K562 (cell line): ENCODE data around the gene RTN4. TPM values are rescaled to one million over a fixed set of nuclear protein-coding genes. Genes with fewer than 3 reads are reported as not detected.

Source experiments
- ATAC-seq: fragments of 200-7000 bp; cut with Tn5 transposase; 3 replicates; pipeline ENCODE4 v1.9.1; 2020; ENCODE audit warnings: moderate library complexity
- BruUV-seq: library from RNA; stranded (reverse); fragments of 400-500 nt; replicated peaks from 2 replicates; lab custom pipeline; 2021; lab: Mats Ljungman, UMichigan
- CTCF ChIA-PET: fragments of 300-600 bp; formaldehyde crosslinking; extraction: SDS; loops from one replicate; lab custom pipeline; 2021; ENCODE audit warnings: low intra/inter-chr PET ratio; lab: Yijun Ruan, JAX
- POLR2A ChIA-PET: fragments of 300-600, 350-650 bp; sonication (Branson Sonifier 250); formaldehyde crosslinking; extraction: SDS; loops from one replicate; lab custom pipeline; 2021; ENCODE audit warnings: antibody characterized with exemption, inconsistent platforms; lab: Yijun Ruan, JAX
- DNase-seq, 4 experiments: peaks; one replicate each; pipeline versions ENCODE4 v3.0.0 to v3.0.0-alpha.2; 2011 to 2018; ENCODE audit warnings: low spot score in 3 of 4, mixed read lengths in 3 of 4; ENCODE audit errors: extremely low read depth in 1 of 4
- FAIRE-seq: peaks from 2 replicates; lab custom pipeline; 2011; peaks lifted over from hg19 to GRCh38; lab: Jason Lieb, UNC
- H2AFZ ChIP-seq: 2 replicates; pipeline ENCODE4 v1.6.0; 2011; ENCODE audit warnings: low read depth, low read length, control low read depth, inconsistent platforms
- H3K27ac ChIP-seq: fragments of 200-600 bp; 3 replicates; pipeline ENCODE4 v1.8.0; 2011; ENCODE audit warnings: low read depth, mild to moderate bottlenecking, control low read depth, inconsistent platforms, low read length, moderate library complexity, mixed read lengths; ENCODE audit errors: extremely low read depth
- H3K27me3 ChIP-seq, 2 experiments: fragments of 300-600 bp in 1 of 2; 2 replicates in 1 of 2; 3 replicates in 1 of 2; pipeline versions ENCODE4 v1.6.0 to v1.8.0; 2011; ENCODE audit warnings: inconsistent platforms in 2 of 2, low read length in 2 of 2, mild to moderate bottlenecking in 1 of 2, mixed read lengths in 1 of 2, moderate library complexity in 1 of 2; ENCODE audit not compliant: control insufficient read depth in 2 of 2, insufficient read depth in 2 of 2
- H3K36me3 ChIP-seq: fragments of 300-600 bp; 3 replicates; pipeline ENCODE4 v1.8.0; 2011; ENCODE audit warnings: mild to moderate bottlenecking, low read length, inconsistent platforms; ENCODE audit not compliant: control insufficient read depth, insufficient read depth
- H3K4me1 ChIP-seq, 2 experiments: fragments of 200-600 bp in 1 of 2; replicated peaks in 1 of 2; 2 replicates in 1 of 2; 3 replicates in 1 of 2; pipeline versions ENCODE4 v1.5.1 to v1.8.0; 2011; ENCODE audit warnings: inconsistent platforms in 2 of 2, low read length in 2 of 2, mild to moderate bottlenecking in 1 of 2, mixed read lengths in 1 of 2, moderate library complexity in 1 of 2; ENCODE audit not compliant: control insufficient read depth in 2 of 2, insufficient read depth in 2 of 2
- H3K4me2 ChIP-seq: 2 replicates; pipeline ENCODE4 v1.6.1; 2011; ENCODE audit warnings: low read length, control low read depth, inconsistent platforms, mixed read lengths; ENCODE audit not compliant: insufficient read depth
- H3K4me3 ChIP-seq: fragments of 200-600 bp; sonication (generic), shearing (Covaris generic); 2 replicates; pipeline ENCODE4 v1.5.1; 2016; ENCODE audit warnings: control low read depth, inconsistent platforms
- H3K79me2 ChIP-seq: fragments of 200-600 bp; 3 replicates; pipeline ENCODE4 v1.8.0; 2011; ENCODE audit warnings: low read length, inconsistent platforms; ENCODE audit not compliant: control insufficient read depth, insufficient read depth
- H3K9ac ChIP-seq, 2 experiments: 2 replicates each; pipeline versions ENCODE4 v1.6.0 to v1.6.1; 2011; ENCODE audit warnings: low read depth in 2 of 2, low read length in 2 of 2, control low read depth in 1 of 2, inconsistent platforms in 1 of 2, mild to moderate bottlenecking in 1 of 2, mixed read lengths in 1 of 2; ENCODE audit not compliant: insufficient read depth in 1 of 2
- H3K9me1 ChIP-seq: one replicate; pipeline ENCODE4 v1.6.0; 2011; ENCODE audit warnings: inconsistent platforms, mild to moderate bottlenecking, low read length, moderate library complexity; ENCODE audit not compliant: control insufficient read depth, insufficient read depth
- H3K9me3 ChIP-seq: replicated peaks from 2 replicates; pipeline ENCODE4 v1.5.1; 2011; ENCODE audit warnings: low read depth, low read length, inconsistent platforms; ENCODE audit not compliant: control insufficient read depth, insufficient read depth
- H4K20me1 ChIP-seq: replicated peaks from 2 replicates; pipeline ENCODE4 v1.6.1; 2011; ENCODE audit warnings: low read length, inconsistent platforms, mixed read lengths; ENCODE audit not compliant: control insufficient read depth, insufficient read depth
- ATF7 ChIP-seq: fragments of 450-650 bp; IDR thresholded peaks from 2 replicates; pipeline ENCODE4 v1.7.1; 2014; ENCODE audit warnings: mild to moderate bottlenecking, moderate library complexity
- HDAC2 ChIP-seq: fragments of 450-650 bp; IDR thresholded peaks from 2 replicates; pipeline ENCODE4 v1.6.1; 2016; ENCODE audit warnings: mild to moderate bottlenecking
- KDM2B ChIP-seq: fragments of 250-450 bp; sonication (Bioruptor Pico); IDR thresholded peaks from 2 replicates; pipeline ENCODE4 v1.8.0; 2021; ENCODE audit warnings: mild to moderate bottlenecking, moderate library complexity
- MCM2 ChIP-seq: fragments of 450-650 bp; IDR thresholded peaks from 2 replicates; pipeline ENCODE4 v1.6.1; 2017; ENCODE audit warnings: low read depth, mild to moderate bottlenecking
- MCM3 ChIP-seq: fragments of 450-650 bp; IDR thresholded peaks from 2 replicates; pipeline ENCODE4 v1.6.1; 2016
- SMARCE1 ChIP-seq: fragments of 450-650 bp; IDR thresholded peaks from 2 replicates; pipeline ENCODE4 v1.7.1; 2016; ENCODE audit warnings: mild to moderate bottlenecking
- SRSF9 ChIP-seq: fragments of 200-400 bp; formaldehyde crosslinking; IDR thresholded peaks from 2 replicates; pipeline ENCODE4 v1.6.1; 2017; ENCODE audit warnings: low read depth, low read length, borderline replicate concordance
- ZKSCAN8 ChIP-seq: fragments of 200-800 bp; sonication (Bioruptor generic); IDR thresholded peaks from 2 replicates; pipeline ENCODE4 v1.6.1; 2016; ENCODE audit warnings: missing genetic modification characterization, missing compliant biosample characterization
- ZNF174 ChIP-seq: fragments of 250-450 bp; sonication (Bioruptor Pico); IDR thresholded peaks from 2 replicates; pipeline ENCODE4 v1.4.0; 2020; ENCODE audit warnings: mild to moderate bottlenecking
- ZNF184 ChIP-seq: sonication (generic); formaldehyde crosslinking; IDR thresholded peaks from 2 replicates; pipeline ENCODE4 v1.5.0; 2020; ENCODE audit warnings: missing genetic modification reagents
- ZNF644 ChIP-seq: fragments of 200-800 bp; sonication (Bioruptor generic); IDR thresholded peaks from 2 replicates; pipeline ENCODE4 v1.6.1; 2016; ENCODE audit warnings: low read depth, missing genetic modification characterization, missing compliant biosample characterization
- ZNF76 ChIP-seq: fragments of 250-450 bp; sonication (Bioruptor Pico); IDR thresholded peaks from 2 replicates; pipeline ENCODE4 v1.4.0; 2020; ENCODE audit warnings: mild to moderate bottlenecking, moderate library complexity, borderline replicate concordance
- WGBS: fragments of 100-300 bp; shearing (Covaris generic); methylation state at CpG from one replicate; pipeline ENCODE4 v1.1.6; 2016; ENCODE audit warnings: low coverage, mixed read lengths; ENCODE audit not compliant: insufficient coverage; ENCODE audit errors: missing lambda C conversion rate; 5-methylcytosine and 5-hydroxymethylcytosine counted together
- in situ Hi-C: fragments of 300-500 bp; cut with MboI; formaldehyde crosslinking; loops from 4 replicates; pipeline ENCODE4 v1.15.0; 2018; ENCODE audit warnings: inconsistent platforms, mixed read lengths
- intact Hi-C: fragments of 100-400 bp; cut with micrococcal nuclease; formaldehyde crosslinking; loops from 2 replicates; pipeline ENCODE4 v1.14.2; 2022
- polyA plus RNA-seq, 8 experiments: library from polyadenylated mRNA; depleted of rRNA in 4 of 8; stranded (reverse) in 5 of 8; unstranded in 3 of 8; fragments of >200 nt; fragmentation: Nextera tagmentation in 2 of 8; fragmentation: Illumina TruSeq in 1 of 8; extraction: Ambion mirVana in 2 of 8; extraction: Trizol in 1 of 8; gene quantifications; 2 replicates each; pipeline versions ENCODE4 v1.2.1 to v1.2.3, GENCODE V29; 2011 to 2014; ENCODE audit warnings: inconsistent platforms in 1 of 8, missing spikeins in 1 of 8
- total RNA-seq, 7 experiments: library from RNA; depleted of rRNA in 6 of 7; stranded (reverse); fragments of >200 nt in 6 of 7; fragmentation: Illumina TruSeq in 2 of 7; extraction: Trizol in 2 of 7; gene quantifications; 2 replicates each; pipeline versions ENCODE4 v1.2.1 to v1.2.3, GENCODE V29; 2011 to 2021; ENCODE audit warnings: low replicate concordance in 1 of 7
- TF ChIP-seq, protein P1 (sequence below): sonication (generic); formaldehyde crosslinking; IDR thresholded peaks from 2 replicates; pipeline ENCODE4 v1.8.0; 2022; ENCODE audit warnings: mild to moderate bottlenecking, missing genetic modification reagents, borderline replicate concordance

The RTN4 gene
- total and polyA plus RNA-seq, 9 of the 15 experiments (the other 6 are each of a cell fraction or from before 2014, with no cell fraction given): 73.0 to 248 (median 116) TPM

DNA sequence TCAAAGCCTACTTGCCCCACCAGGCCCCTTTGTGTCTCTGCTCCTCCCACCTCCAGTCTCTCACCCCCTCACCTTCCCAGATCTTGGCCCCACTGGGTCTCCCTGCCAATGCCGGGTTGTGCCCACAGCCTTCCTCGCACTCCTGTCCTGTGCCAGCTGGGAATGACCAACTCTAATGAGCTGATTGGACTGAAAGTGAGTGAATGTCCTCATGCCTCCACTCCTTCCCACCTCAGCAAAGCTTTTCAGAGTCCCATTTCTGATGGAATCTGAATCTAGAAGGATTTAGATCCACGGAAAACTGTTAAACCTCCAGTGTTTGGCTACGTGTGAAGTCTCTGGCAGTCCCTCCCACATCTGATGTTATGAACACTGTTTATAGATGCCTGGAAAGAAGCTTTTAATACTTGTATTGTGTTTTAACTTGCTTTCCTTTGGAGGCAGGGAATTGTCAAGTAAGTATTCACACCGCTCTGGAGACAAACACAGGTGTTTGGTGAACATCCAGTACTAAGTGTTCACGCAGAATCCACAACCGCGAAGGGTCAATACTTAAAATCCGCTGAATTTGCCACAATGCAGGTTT, 103.9 kb downstream of the RTN4 start:
- ATAC-seq: no peak
- Histone ChIP-seq H4K20me1 (no peaks in the 10 kb centered on the region), H2AFZ (peak overlapping the region; percentile 39; the same call in 1 of the 2 replicates), H3K9me1 (no peaks in the 10 kb centered on the region), H3K79me2 (no peaks in the 10 kb centered on the region), H3K4me3 (no peak overlapping the region), H3K9ac (no peak overlapping the region), H3K27me3 (peaks cover 0 to 14% of the 10 kb centered on the region in 2 experiments; a peak in 3 of 5 replicates), H3K9me3 (no peaks in the 10 kb centered on the region), H3K4me1 (peaks cover 4 to 5% of the 10 kb centered on the region in 2 experiments; a peak in 3 of 5 replicates), H3K27ac (no peak overlapping the region), H3K4me2 (no peak overlapping the region)
- in situ Hi-C loops (no loop called here), intact Hi-C loops (no loop called here)
- no TSS peak for BruUV-seq
- no peak for DNase-seq
- 53% methylated on average over 9 of the region's 9 CpGs for WGBS
- FAIRE-seq: no peak
- CTCF ChIA-PET: no interaction called here
- POLR2A ChIA-PET: interaction anchor here (1.1 kb wide), 1 partner anchor 10 kb away, joined by 5 read pairs; no protein-coding TSS in a partner anchor
- TF ChIP-seq ZNF76 (CRISPR knock-in tag) (no peak), MCM2 (no peak), ZNF184 (no peak), HDAC2 (no peak), ZKSCAN8 (CRISPR knock-in tag) (no peak), SRSF9 (no peak), ATF7 (no peak), ZNF174 (no peak), SMARCE1 (no peak), ZNF644 (tag) (no peak), KDM2B (CRISPR knock-in tag) (no peak), MCM3 (no peak)
- TF ChIP-seq, protein P1, sequence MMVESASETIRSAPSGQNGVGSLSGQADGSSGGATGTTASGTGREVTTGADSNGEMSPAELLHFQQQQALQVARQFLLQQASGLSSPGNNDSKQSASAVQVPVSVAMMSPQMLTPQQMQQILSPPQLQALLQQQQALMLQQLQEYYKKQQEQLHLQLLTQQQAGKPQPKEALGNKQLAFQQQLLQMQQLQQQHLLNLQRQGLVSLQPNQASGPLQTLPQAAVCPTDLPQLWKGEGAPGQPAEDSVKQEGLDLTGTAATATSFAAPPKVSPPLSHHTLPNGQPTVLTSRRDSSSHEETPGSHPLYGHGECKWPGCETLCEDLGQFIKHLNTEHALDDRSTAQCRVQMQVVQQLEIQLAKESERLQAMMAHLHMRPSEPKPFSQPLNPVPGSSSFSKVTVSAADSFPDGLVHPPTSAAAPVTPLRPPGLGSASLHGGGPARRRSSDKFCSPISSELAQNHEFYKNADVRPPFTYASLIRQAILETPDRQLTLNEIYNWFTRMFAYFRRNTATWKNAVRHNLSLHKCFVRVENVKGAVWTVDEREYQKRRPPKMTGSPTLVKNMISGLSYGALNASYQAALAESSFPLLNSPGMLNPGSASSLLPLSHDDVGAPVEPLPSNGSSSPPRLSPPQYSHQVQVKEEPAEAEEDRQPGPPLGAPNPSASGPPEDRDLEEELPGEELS (CRISPR knock-in tag): no peak
- TF ChIP-seq, all 486 proteins: peak for 0
- H3K36me3 ChIP-seq: no peaks in the 10 kb centered on the region
